HG02623 (cell line): Measurements from ENCODE around the gene DHX35.
"Not testable (repeated sequence)": the region's sequence is repeated elsewhere in the genome, so short reads cannot be mapped to it uniquely, and the experiment has no call there.

Experiments used
- ATAC-seq: cut with Tn5 transposase; IDR thresholded peaks from one replicate; pipeline ENCODE4 v1.9.1; 2021; ENCODE audit warnings: moderate library complexity; ENCODE audit not compliant: unreplicated experiment

Gene DHX35

GRCh38 chr20:38939686-38940085 is 22.5 kb upstream of the DHX35 start:
- ATAC-seq, result no peak

GRCh38 chr20:38940644-38941043 is 21.5 kb upstream of the DHX35 start:
- no peak for ATAC-seq

- no peak for ATAC-seq
These were observed 20.3 kb upstream of the DHX35 start for GRCh38 chr20:38941726-38942389.

GRCh38 chr20:38945012-38945411 is 17.1 kb upstream of the DHX35 start:
- ATAC-seq, result no peak

- ATAC-seq, result no peak
These were observed 15.3 kb upstream of the DHX35 start for GRCh38 chr20:38946836-38947235.

GRCh38 chr20:38947931-38948362 is 14.2 kb upstream of the DHX35 start:
- no peak for ATAC-seq

GRCh38 chr20:38950254-38950653 is 11.9 kb upstream of the DHX35 start:
- no peak for ATAC-seq

- no peak for ATAC-seq
These were observed 10.5 kb upstream of the DHX35 start for GRCh38 chr20:38951611-38952010.

GRCh38 chr20:38952153-38952552 is 10.0 kb upstream of the DHX35 start:
- ATAC-seq, result no peak

- ATAC-seq, result no peak
These were observed 8.4 kb upstream of the DHX35 start for GRCh38 chr20:38953630-38954340.

- no peak for ATAC-seq
These were observed 4.8 kb upstream of the DHX35 start for GRCh38 chr20:38957235-38957876.

GRCh38 chr20:38957915-38958485 is 4.1 kb upstream of the DHX35 start:
- no peak for ATAC-seq

GRCh38 chr20:38960187-38960687 is 1.9 kb upstream of the DHX35 start:
- not testable (repeated sequence) for ATAC-seq

GRCh38 chr20:38961530-38962043 is 557 bp upstream of the DHX35 start:
- ATAC-seq, result no peak

- no peak for ATAC-seq
These were observed 821 bp downstream of the DHX35 start for GRCh38 chr20:38962928-38963401.

- ATAC-seq, result no peak
These were observed 1.6 kb downstream of the DHX35 start for GRCh38 chr20:38963745-38964144.

GRCh38 chr20:38965264-38965663 is 3.1 kb downstream of the DHX35 start:
- ATAC-seq, result no peak

- ATAC-seq, result no peak
These were observed 5.9 kb downstream of the DHX35 start for GRCh38 chr20:38968090-38968489.

- no peak for ATAC-seq
These were observed 7.6 kb downstream of the DHX35 start for GRCh38 chr20:38969708-38970107.

- ATAC-seq, result no peak
These were observed 8.2 kb downstream of the DHX35 start for GRCh38 chr20:38970302-38970701.

- ATAC-seq, result no peak
These were observed 11.0 kb downstream of the DHX35 start for GRCh38 chr20:38973107-38973506.
